Central memory CD8-positive, alpha-beta T cell (primary cell): ENCODE data around the gene NEDD8.

Experiments used
- ATAC-seq: fragments of 150-1000 bp; cut with Tn5 transposase; replicated peaks from 2 replicates; pipeline ENCODE4 v1.10.0; 2022; ENCODE audit warnings: mild to moderate bottlenecking, moderate FRiP score, moderate number of reproducible peaks; ENCODE audit not compliant: poor library complexity, severe bottlenecking; ENCODE audit errors: extremely low read depth
- DNase-seq, 2 donors: peaks; one replicate each; pipeline ENCODE4 v3.0.0; 2021; ENCODE audit warnings: low spot score in 2 of 2
- H3K27ac Mint-ChIP-seq: one replicate; pipeline ENCODE4 v1.8.0; 2022; ENCODE audit warnings: low read depth, mild to moderate bottlenecking, moderate library complexity, mixed read lengths
- H3K27me3 Mint-ChIP-seq: one replicate; pipeline ENCODE4 v1.8.0; 2022; ENCODE audit warnings: mixed read lengths
- H3K36me3 Mint-ChIP-seq: one replicate; pipeline ENCODE4 v1.8.0; 2022; ENCODE audit warnings: mild to moderate bottlenecking, moderate library complexity, mixed read lengths; ENCODE audit not compliant: insufficient read depth
- H3K4me1 Mint-ChIP-seq: one replicate; pipeline ENCODE4 v1.8.0; 2022; ENCODE audit warnings: mixed read lengths
- H3K4me3 Mint-ChIP-seq: one replicate; pipeline ENCODE4 v1.8.0; 2022; ENCODE audit warnings: mild to moderate bottlenecking, moderate library complexity, mixed read lengths
- H3K9me3 Mint-ChIP-seq: one replicate; pipeline ENCODE4 v1.8.0; 2022; ENCODE audit warnings: mixed read lengths

The NEDD8 gene

DNA sequence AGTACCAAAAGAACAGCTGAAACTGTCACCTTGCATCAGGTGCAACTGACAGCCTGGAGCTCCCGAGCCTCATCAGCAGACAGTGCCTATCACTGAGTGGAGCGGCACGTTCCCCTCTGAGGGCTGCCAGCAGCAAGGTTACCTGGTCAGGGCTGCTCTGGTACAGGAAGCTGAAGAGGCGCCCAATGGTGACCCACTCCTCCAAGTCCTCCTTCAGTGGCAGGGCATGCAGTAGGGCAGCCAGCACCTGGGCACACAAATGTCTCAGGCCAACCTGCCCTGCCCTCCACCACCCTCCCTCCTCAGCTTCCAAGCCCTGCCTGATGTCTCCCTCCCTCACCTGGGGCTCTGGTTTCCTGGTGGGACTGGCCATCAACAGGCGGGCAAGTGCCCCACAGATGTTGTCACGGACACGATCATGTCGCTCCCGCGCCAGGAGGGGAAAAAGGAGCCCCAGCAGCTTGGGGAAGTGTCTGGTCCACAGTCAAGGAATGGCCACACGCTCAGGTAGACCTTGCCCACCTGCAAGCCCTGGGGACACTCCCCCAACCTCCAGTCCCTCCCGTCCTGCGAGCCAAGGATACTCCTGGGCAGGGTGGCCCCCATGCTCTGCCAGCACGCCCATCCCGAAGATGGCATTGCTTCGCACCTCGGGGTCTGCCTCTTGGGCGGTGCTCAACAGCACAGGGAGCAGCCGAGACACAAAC is 50.6 kb downstream of the NEDD8 start:
- ATAC-seq: no peak
- Mint-ChIP-seq H3K27ac (peak overlapping the region; percentile 83), H3K4me3 (no peak overlapping the region), H3K4me1 (peaks cover 4% of the 10 kb centered on the region), H3K36me3 (peaks cover 21% of the 10 kb centered on the region), H3K9me3 (no peaks in the 10 kb centered on the region), H3K27me3 (no peaks in the 10 kb centered on the region)
- no peak for DNase-seq

DNA sequence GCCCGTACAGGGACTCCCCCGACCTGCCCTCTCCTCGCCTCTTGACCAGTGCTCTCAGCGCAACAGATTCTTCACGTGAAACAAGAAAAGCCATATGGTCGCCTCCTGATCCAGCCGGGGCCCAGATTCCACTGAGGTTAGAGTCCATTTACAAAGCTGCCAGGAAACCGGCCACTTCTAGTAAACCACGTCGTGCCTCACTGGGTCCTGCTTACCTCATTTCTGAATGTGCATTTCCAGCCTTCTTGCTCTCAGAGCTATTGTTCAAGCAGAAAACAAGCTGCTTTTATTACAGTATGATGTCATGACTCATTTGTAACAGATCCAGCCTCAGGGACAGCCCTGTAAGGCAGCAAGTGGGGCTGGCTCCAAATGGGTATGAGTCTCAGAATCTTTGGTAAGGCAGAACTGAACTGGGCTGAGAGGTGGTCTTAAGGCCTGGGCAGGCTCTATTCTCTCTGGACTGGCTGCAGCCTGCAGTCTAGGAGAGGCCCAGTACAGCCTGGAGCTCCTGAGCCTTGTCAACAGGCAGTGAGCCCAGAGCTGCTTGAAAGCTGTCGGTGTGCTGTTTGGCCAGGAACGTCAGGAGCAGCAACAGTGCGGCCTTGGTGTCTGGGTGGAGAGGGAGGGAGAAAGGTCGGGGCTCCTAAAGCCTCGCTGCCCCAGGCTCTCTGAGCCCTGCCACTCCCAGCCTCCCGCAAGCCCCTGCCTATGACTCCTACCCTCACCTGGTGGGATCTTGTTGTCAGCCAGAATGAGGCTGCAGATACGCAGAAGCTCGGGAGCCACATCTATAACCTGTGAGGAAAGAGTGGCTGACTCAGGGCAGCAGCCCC is 52.0 kb downstream of the NEDD8 start:
- H3K27ac Mint-ChIP-seq: no peak overlapping the region
- no peak overlapping the region for H3K4me3 Mint-ChIP-seq
- H3K27me3 Mint-ChIP-seq: no peaks in the 10 kb centered on the region
- no peak for DNase-seq
- H3K36me3 Mint-ChIP-seq: peaks cover 26% of the 10 kb centered on the region
- H3K4me1 Mint-ChIP-seq: peaks cover 7% of the 10 kb centered on the region
- ATAC-seq: no peak
- H3K9me3 Mint-ChIP-seq: no peaks in the 10 kb centered on the region

DNA sequence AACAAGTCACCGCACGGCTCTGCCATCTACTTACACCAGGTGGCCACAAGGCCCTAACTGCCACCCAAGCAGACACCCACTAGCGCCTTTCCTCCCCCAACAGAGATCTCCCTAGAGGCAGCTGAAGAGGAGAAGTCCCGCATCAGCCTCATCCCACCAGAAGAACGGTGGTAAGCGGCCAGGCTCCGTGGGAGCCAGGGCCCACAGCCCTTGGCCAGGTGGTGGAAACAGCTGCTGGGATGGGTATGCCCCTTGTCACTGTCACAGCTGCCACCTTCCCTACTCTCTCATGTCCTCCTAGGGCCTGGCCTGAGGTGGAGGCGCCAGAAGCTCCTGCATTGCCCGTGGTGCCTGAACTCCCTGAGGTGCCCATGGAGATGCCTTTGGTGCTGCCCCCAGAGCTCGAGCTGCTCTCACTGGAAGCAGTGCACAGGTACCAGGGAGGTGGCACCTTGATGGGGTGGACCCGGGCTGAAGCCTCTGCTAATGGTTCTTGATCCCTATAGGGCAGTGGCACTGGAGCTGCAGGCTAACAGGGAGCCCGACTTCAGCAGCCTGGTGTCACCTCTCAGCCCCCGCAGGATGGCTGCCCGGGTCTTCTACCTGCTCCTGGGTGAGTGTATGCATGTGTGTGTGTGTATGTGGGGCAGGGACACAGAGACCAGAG is 52.7 kb downstream of the NEDD8 start:
- Mint-ChIP-seq H3K9me3 (no peaks in the 10 kb centered on the region), H3K27me3 (no peaks in the 10 kb centered on the region), H3K36me3 (peaks cover 29% of the 10 kb centered on the region), H3K4me3 (no peak overlapping the region), H3K4me1 (peaks cover 15% of the 10 kb centered on the region), H3K27ac (peak overlapping the region; percentile 49)
- ATAC-seq: no peak
- DNase-seq: no peak

DNA sequence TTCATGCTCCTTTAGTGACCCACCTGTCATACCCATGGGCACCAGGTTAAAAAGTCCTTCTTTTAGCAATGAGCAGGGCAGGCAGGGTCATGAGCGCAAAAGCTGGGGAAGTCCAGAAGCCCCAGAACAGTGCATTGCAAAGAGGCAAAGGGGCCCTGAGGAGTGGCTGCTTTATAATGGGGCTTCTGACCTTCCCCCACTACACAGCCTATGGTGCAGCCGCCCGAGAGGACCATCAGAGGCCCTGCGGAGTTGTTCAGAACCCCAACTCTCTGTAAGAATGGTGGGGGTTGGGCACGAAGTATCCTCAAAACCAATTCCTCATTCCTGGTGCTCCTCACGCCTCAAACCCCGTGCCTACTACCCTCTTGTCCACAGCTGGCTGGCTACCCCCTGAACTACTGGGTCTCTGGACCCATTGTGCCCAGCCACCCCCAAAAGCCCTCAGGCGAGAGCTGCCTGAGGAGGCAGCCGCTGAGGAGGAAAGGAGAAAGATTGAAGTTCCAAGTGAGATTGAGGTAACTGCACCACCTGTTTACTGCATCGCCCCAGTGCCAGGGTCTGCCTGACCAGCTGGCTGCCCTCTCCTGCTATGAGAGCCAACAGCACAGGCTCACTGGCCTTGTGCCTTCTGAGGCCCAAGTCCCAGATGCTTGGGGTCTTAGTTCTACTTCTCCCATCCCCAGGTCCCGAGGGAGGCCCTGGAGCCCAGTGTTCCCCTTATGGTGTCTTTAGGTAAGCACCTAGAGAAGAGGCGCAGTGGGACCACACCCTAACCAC is 53.6 kb downstream of the NEDD8 start:
- no peak for ATAC-seq
- Mint-ChIP-seq H3K36me3 (peaks cover 29% of the 10 kb centered on the region), H3K9me3 (no peaks in the 10 kb centered on the region), H3K27ac (peak overlapping the region; percentile 49), H3K4me3 (no peak overlapping the region), H3K4me1 (peaks cover 19% of the 10 kb centered on the region), H3K27me3 (no peaks in the 10 kb centered on the region)
- no peak for DNase-seq

DNA sequence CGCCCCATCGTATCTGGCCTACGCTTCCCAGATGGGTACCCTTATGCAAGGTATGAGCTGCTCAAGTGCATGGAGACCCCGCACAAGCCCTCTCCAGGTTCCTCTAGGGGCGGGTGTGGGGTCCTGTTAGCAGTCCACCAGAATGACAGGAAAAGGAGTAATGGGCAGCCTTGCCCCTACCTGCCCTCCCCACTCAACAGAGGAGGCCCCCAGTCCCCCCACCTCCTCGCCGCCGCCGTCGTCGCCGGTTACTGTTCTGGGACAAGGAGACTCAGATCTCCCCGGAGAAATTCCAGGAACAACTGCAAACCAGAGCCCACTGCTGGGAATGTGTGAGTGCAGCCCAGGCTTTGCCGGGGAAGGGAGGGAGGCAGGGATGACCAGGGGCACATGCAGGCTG is 54.3 kb downstream of the NEDD8 start:
- Mint-ChIP-seq H3K27ac (no peak overlapping the region), H3K4me1 (peaks cover 26% of the 10 kb centered on the region), H3K36me3 (peaks cover 29% of the 10 kb centered on the region), H3K27me3 (no peaks in the 10 kb centered on the region), H3K9me3 (no peaks in the 10 kb centered on the region), H3K4me3 (no peak overlapping the region)
- no peak for DNase-seq
- no peak for ATAC-seq

DNA sequence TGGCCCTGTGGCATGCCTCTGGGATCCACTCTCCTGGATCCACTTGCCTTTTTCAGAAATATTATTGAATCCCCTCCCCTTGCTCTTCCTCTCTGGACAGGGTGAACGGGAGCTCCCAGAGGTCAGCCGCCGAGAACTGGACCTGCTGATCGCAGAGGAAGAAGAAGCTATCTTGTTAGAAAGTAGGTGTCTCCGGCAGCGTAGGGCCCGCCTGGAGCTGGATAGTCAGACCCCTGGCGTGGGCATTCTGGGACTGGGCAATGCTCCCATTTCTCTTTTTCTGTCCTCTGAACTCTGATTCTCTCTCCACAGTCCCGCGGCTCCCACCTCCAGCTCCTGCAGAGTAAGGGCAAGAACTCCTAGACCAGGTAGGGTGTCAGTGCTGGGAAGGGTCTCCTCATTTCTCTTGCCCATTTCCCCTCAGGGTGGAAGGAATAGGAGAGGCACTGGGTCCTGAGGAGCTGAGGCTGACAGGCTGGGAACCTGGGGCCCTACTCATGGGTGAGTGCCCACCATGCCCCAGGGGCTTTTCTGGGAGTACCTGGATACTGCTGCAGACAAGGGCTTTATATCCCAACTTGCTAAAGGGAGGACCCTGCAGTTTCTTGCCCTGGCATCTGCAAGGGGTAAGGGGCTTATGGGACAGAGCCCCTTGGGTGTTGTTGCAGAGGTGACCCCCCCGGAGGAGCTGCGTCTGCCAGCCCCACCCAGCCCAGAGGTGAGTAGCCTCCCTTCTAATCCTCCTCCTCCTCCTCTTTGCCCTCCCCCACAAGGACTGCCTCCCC is 54.9 kb downstream of the NEDD8 start:
- Mint-ChIP-seq H3K4me1 (peaks cover 21% of the 10 kb centered on the region), H3K9me3 (no peaks in the 10 kb centered on the region), H3K27ac (peak overlapping the region; percentile 67), H3K36me3 (peaks cover 27% of the 10 kb centered on the region), H3K27me3 (no peaks in the 10 kb centered on the region), H3K4me3 (no peak overlapping the region)
- ATAC-seq: no peak
- no peak for DNase-seq

DNA sequence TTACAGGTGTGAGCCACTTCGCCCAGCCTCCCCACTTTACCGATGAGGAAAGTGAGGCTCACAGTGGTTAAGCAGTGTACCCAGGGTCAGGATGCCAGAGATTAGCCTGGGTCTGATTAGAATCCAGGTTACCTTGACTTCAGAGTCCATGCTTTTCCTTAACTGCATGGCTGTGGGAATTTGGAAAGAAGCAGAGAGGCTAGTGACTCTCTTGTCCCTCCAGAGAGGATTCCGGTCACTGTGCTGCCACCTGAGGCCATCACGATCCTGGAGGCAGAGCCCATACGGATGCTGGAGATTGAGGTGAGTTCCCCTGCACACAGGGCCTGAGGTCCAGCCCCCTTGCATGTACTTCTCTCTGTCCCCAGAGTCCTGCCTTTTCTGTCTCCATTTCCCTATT is 55.6 kb downstream of the NEDD8 start:
- H3K9me3 Mint-ChIP-seq: no peaks in the 10 kb centered on the region
- peak overlapping the region; percentile 67 for H3K27ac Mint-ChIP-seq
- no peak for ATAC-seq
- no peaks in the 10 kb centered on the region for H3K27me3 Mint-ChIP-seq
- no peak overlapping the region for H3K4me3 Mint-ChIP-seq
- no peak for DNase-seq
- H3K36me3 Mint-ChIP-seq: peaks cover 31% of the 10 kb centered on the region
- H3K4me1 Mint-ChIP-seq: peaks cover 23% of the 10 kb centered on the region

DNA sequence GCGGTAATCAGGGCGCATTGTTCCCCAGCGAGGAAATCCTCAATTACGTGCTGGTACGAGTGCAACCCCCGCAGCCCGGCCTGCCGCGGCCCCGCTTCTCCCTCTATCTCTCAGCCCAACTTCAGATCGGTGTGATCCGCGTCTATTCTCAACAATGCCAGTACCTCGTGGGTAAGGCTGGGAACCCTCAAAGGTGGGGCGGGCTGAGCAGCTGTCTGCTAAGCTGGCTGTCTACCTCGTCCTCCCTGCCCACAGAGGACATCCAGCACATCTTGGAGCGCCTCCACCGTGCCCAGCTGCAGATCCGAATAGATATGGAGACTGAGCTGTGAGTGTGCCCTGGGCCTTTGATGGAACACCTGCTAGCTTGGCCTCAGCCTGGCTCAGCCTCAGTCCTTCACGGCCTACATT is 59.3 kb downstream of the NEDD8 start:
- Mint-ChIP-seq H3K36me3 (peaks cover 35% of the 10 kb centered on the region), H3K27ac (peak overlapping the region; percentile 90), H3K27me3 (no peaks in the 10 kb centered on the region), H3K4me3 (peak overlapping the region; percentile 90), H3K4me1 (peaks cover 27% of the 10 kb centered on the region), H3K9me3 (no peaks in the 10 kb centered on the region)
- no peak for ATAC-seq
- DNase-seq: no peak

DNA sequence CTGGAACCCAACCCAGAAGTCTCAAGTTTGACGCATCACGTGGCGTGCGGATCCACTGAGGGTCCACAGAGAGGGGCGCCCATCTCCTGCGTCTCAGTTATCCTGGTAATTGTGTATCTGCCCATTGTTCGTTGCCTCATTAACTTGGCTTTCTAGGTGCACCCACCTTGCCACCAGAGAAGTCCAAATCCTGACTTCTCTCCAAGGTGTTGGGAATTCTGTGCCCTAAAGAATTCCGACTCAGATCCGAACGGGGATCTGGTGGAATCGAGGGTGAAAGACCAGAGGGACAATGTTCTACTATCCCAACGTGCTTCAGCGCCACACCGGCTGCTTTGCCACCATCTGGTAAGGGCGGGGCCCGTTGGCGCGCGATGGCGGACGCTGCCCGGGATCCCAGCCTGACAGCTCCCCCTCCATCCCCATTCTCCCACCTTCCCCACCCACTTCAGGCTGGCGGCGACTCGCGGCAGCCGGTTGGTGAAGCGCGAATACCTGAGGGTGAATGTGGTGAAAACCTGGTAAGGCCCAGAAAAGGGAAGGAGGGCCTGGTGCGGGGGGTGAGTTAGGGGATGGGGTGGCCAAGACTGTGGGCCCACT is 59.8 kb downstream of the NEDD8 start:
- Mint-ChIP-seq H3K9me3 (no peaks in the 10 kb centered on the region), H3K27me3 (no peaks in the 10 kb centered on the region), H3K4me1 (peaks cover 27% of the 10 kb centered on the region), H3K36me3 (peaks cover 33% of the 10 kb centered on the region), H3K4me3 (peak overlapping the region; percentile 90), H3K27ac (peak overlapping the region; percentile 90)
- DNase-seq (no peak), ATAC-seq (no peak)

DNA sequence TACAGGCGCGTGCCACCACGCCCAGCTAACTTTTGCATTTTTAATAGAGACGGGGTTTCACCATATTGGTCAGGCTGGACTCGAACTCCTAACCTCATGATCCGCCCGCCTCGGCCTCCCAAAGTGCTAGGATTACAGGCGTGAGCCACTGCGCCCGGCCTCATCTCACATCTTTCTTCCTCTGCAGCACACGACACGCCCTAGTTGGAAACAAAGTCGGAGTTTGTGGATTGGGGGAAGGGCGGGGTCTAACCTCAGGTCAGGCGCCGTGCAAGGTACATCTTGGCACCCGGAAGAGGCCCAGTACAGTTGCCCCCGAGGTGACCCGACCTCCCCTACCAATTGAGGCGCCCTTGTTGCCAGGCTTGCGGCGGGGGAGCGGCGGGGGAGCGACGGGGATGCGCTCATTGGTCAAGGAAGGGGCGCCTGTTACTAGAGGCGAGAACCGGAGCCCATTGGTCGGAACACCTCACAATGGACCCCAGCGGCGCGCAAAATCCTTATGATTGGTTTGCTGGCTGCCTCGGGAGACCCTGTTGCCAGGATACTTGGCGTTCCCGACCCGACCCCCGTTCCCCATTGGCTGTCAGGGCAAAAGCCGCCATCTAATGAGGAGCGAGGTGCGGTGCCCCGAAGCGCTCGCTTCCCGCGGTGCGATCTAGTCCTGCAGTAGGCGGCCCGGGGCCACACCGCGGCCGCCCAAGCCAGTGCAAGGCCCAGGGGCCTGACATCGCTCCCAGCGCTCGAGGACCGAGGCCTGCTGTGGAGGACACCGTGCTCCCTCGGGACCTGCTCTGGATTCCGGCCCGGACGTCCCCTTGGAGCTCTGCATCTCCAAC is 60.5 kb downstream of the NEDD8 start, which contains the start of gene REC8:
TSS of gene REC8 (plus strand) at position 659 of the 839 bp plus-strand sequence. CDS start 473 bp downstream, outside the sequence.
- ATAC-seq: peak; percentile 87
- peaks cover 28% of the 10 kb centered on the region for H3K4me1 Mint-ChIP-seq
- peaks cover 35% of the 10 kb centered on the region for H3K36me3 Mint-ChIP-seq
- no peaks in the 10 kb centered on the region for H3K27me3 Mint-ChIP-seq
- H3K4me3 Mint-ChIP-seq: peak within 1 kb of the TSS; percentile 90
- H3K27ac Mint-ChIP-seq: peak within 1 kb of the TSS; percentile 90
- peak; percentile 50 to 73 for DNase-seq
- no peaks in the 10 kb centered on the region for H3K9me3 Mint-ChIP-seq
